Mesendoderm (in vitro differentiated cells): Measurements from ENCODE around the gene SLC35A5.
A peak's percentile ranks its signal among the peaks of the same experiment; 100 is the strongest.

Experiments
- DNase-seq: peaks from one replicate; pipeline ENCODE4 v3.0.0; 2013
- H2AK5ac ChIP-seq: 2 replicates; pipeline ENCODE4 v1.6.1; 2013; ENCODE audit warnings: low read length, inconsistent platforms
- H2BK120ac ChIP-seq: 2 replicates; pipeline ENCODE4 v1.6.1; 2013; ENCODE audit warnings: low read depth, mild to moderate bottlenecking, low read length, moderate library complexity, mixed read lengths
- H2BK15ac ChIP-seq: replicated peaks from 2 replicates; pipeline ENCODE4 v1.6.1; 2013; ENCODE audit warnings: low read depth, mild to moderate bottlenecking, moderate library complexity
- H2BK5ac ChIP-seq: 2 replicates; pipeline ENCODE4 v1.6.1; 2013; ENCODE audit warnings: low read length, inconsistent platforms
- H3K18ac ChIP-seq: 2 replicates; pipeline ENCODE4 v1.6.1; 2013; ENCODE audit warnings: mild to moderate bottlenecking, low read length, mixed read lengths
- H3K23ac ChIP-seq: one replicate; pipeline ENCODE4 v1.6.1; 2013; ENCODE audit warnings: low read length
- H3K27ac ChIP-seq: 2 replicates; pipeline ENCODE4 v1.5.1; 2013; ENCODE audit warnings: low read depth, mild to moderate bottlenecking, inconsistent platforms, low read length, moderate library complexity
- H3K27me3 ChIP-seq: 2 replicates; pipeline ENCODE4 v1.6.1; 2013; ENCODE audit warnings: low read length, control low read depth, mild to moderate bottlenecking, inconsistent platforms; ENCODE audit not compliant: insufficient read depth, poor library complexity
- H3K36me3 ChIP-seq: 2 replicates; pipeline ENCODE4 v1.6.1; 2013; ENCODE audit warnings: low read length, inconsistent platforms; ENCODE audit not compliant: control insufficient read depth, insufficient read depth
- H3K4ac ChIP-seq: one replicate; pipeline ENCODE4 v1.6.1; 2013; ENCODE audit warnings: low read depth, mild to moderate bottlenecking, low read length, moderate library complexity
- H3K4me1 ChIP-seq: 2 replicates; pipeline ENCODE4 v1.6.1; 2013; ENCODE audit warnings: low read depth, low read length, inconsistent platforms; ENCODE audit not compliant: control insufficient read depth
- H3K4me2 ChIP-seq: 2 replicates; pipeline ENCODE4 v1.6.1; 2013; ENCODE audit warnings: low read length
- H3K4me3 ChIP-seq: 2 replicates; pipeline ENCODE4 v1.5.1; 2013; ENCODE audit warnings: mild to moderate bottlenecking, low read length
- H3K56ac ChIP-seq: one replicate; pipeline ENCODE4 v1.6.1; 2013; ENCODE audit warnings: low read length
- H3K79me1 ChIP-seq: 2 replicates; pipeline ENCODE4 v1.6.1; 2013; ENCODE audit warnings: low read length, inconsistent platforms
- H3K79me2 ChIP-seq: 2 replicates; pipeline ENCODE4 v1.6.1; 2013; ENCODE audit warnings: mild to moderate bottlenecking, low read length; ENCODE audit not compliant: control insufficient read depth, insufficient read depth
- H3K9ac ChIP-seq: 2 replicates; pipeline ENCODE4 v1.6.1; 2013; ENCODE audit warnings: low read length, inconsistent platforms
- H4K5ac ChIP-seq: one replicate; pipeline ENCODE4 v1.6.1; 2013; ENCODE audit warnings: low read length
- H4K8ac ChIP-seq: one replicate; pipeline ENCODE4 v1.6.1; 2013; ENCODE audit warnings: low read depth, mild to moderate bottlenecking, control low read depth, low read length, moderate library complexity
- WGBS: extraction: QIAGEN DNeasy Blood & Tissue Kit; methylation state at CpG from one replicate; pipeline ENCODE4 v1.1.7; 2013; ENCODE audit warnings: low lambda C conversion rate, missing lambda C conversion rate; ENCODE audit not compliant: insufficient coverage; ENCODE audit errors: extremely low coverage; 5-methylcytosine and 5-hydroxymethylcytosine counted together

Gene SLC35A5

GRCh38 chr3:112550859-112551258 is 11.0 kb upstream of the SLC35A5 start:
- Histone ChIP-seq H3K27ac (no peak overlapping the region), H2AK5ac (no peak overlapping the region), H3K27me3 (no peaks in the 10 kb centered on the region), H3K23ac (no peak overlapping the region), H3K18ac (no peak overlapping the region), H3K79me1 (no peaks in the 10 kb centered on the region), H3K79me2 (peaks cover 1% of the 10 kb centered on the region), H2BK120ac (no peak overlapping the region), H3K4me1 (no peaks in the 10 kb centered on the region), H2BK5ac (no peak overlapping the region), H2BK15ac (no peak overlapping the region), H4K8ac (no peak overlapping the region), H4K5ac (no peak overlapping the region), H3K4ac (no peak overlapping the region), H3K56ac (no peak overlapping the region), H3K9ac (no peak overlapping the region), H3K4me2 (no peak overlapping the region), H3K4me3 (no peak overlapping the region), H3K36me3 (no peaks in the 10 kb centered on the region)
- DNase-seq = peak; percentile 75
- WGBS = no CpG with 5 or more reads among the region's 1 CpG

GRCh38 chr3:112555535-112556170 is 6.2 kb upstream of the SLC35A5 start:
- no CpG with 5 or more reads among the region's 1 CpG for WGBS
- no peak overlapping the region for H3K18ac ChIP-seq
- H2AK5ac ChIP-seq = no peak overlapping the region
- H2BK5ac ChIP-seq = no peak overlapping the region
- H3K23ac ChIP-seq = no peak overlapping the region
- H3K79me1 ChIP-seq = no peaks in the 10 kb centered on the region
- no peak for DNase-seq
- no peak overlapping the region for H3K56ac ChIP-seq
- H4K8ac ChIP-seq = no peak overlapping the region
- no peak overlapping the region for H3K4ac ChIP-seq
- H3K27ac ChIP-seq = no peak overlapping the region
- H2BK15ac ChIP-seq = no peak overlapping the region
- no peak overlapping the region for H3K9ac ChIP-seq
- no peak overlapping the region for H3K4me2 ChIP-seq
- H3K27me3 ChIP-seq = no peaks in the 10 kb centered on the region
- H2BK120ac ChIP-seq = no peak overlapping the region
- no peak overlapping the region for H3K4me3 ChIP-seq
- no peaks in the 10 kb centered on the region for H3K36me3 ChIP-seq
- no peak overlapping the region for H4K5ac ChIP-seq
- H3K79me2 ChIP-seq = peaks cover 4% of the 10 kb centered on the region
- no peaks in the 10 kb centered on the region for H3K4me1 ChIP-seq

GRCh38 chr3:112557976-112558375 is 3.9 kb upstream of the SLC35A5 start:
- Histone ChIP-seq H2BK120ac (no peak overlapping the region), H3K27ac (no peak overlapping the region), H3K23ac (no peak overlapping the region), H2BK5ac (no peak overlapping the region), H3K36me3 (no peaks in the 10 kb centered on the region), H3K27me3 (no peaks in the 10 kb centered on the region), H3K4me3 (no peak overlapping the region), H3K18ac (no peak overlapping the region), H3K9ac (no peak overlapping the region), H3K79me1 (no peaks in the 10 kb centered on the region), H3K4me2 (no peak overlapping the region), H3K4ac (no peak overlapping the region), H2BK15ac (no peak overlapping the region), H4K5ac (no peak overlapping the region), H3K4me1 (no peaks in the 10 kb centered on the region), H2AK5ac (no peak overlapping the region), H3K79me2 (peaks cover 6% of the 10 kb centered on the region), H3K56ac (no peak overlapping the region), H4K8ac (no peak overlapping the region)
- no CpG with 5 or more reads among the region's 1 CpG for WGBS
- DNase-seq = no peak

GRCh38 chr3:112560307-112560706 is 1.5 kb upstream of the SLC35A5 start:
- H3K36me3 ChIP-seq = no peaks in the 10 kb centered on the region

GRCh38 chr3:112560721-112561483 is 943 bp upstream of the SLC35A5 start:
- Histone ChIP-seq H2BK5ac (no peak overlapping the region), H3K23ac (no peak overlapping the region), H3K4me3 (peak overlapping the region; percentile 96), H3K18ac (no peak overlapping the region), H2AK5ac (no peak overlapping the region), H3K36me3 (no peaks in the 10 kb centered on the region), H3K4ac (no peak overlapping the region), H3K27ac (peak overlapping the region; percentile 19), H3K79me2 (peaks cover 4% of the 10 kb centered on the region), H3K56ac (peak overlapping the region; percentile 97), H2BK120ac (no peak overlapping the region), H3K9ac (peak overlapping the region; percentile 88), H2BK15ac (no peak overlapping the region), H3K27me3 (no peaks in the 10 kb centered on the region), H3K79me1 (no peaks in the 10 kb centered on the region), H4K5ac (no peak overlapping the region), H3K4me1 (no peaks in the 10 kb centered on the region), H3K4me2 (peak overlapping the region; percentile 96), H4K8ac (no peak overlapping the region)
- peak; percentile 95 for DNase-seq
- WGBS = no CpG with 5 or more reads among the region's 29 CpGs

More at GRCh38 chr3:112560307-112560706, 1.5 kb upstream of the SLC35A5 start:
- DNase-seq = no peak
- H3K4me3 ChIP-seq = no peak overlapping the region
- no peak overlapping the region for H3K9ac ChIP-seq
- no peak overlapping the region for H3K4ac ChIP-seq
- no peak overlapping the region for H2BK5ac ChIP-seq
- no peak overlapping the region for H2AK5ac ChIP-seq
- H3K23ac ChIP-seq = no peak overlapping the region
- no peaks in the 10 kb centered on the region for H3K79me1 ChIP-seq
- H3K56ac ChIP-seq = no peak overlapping the region
- no peak overlapping the region for H4K5ac ChIP-seq
- H3K4me2 ChIP-seq = no peak overlapping the region
- no peak overlapping the region for H2BK120ac ChIP-seq
- WGBS = no CpG with 5 or more reads among the region's 2 CpGs
- no peak overlapping the region for H3K18ac ChIP-seq
- H3K27ac ChIP-seq = no peak overlapping the region
- H2BK15ac ChIP-seq = no peak overlapping the region
- H4K8ac ChIP-seq = no peak overlapping the region
- H3K27me3 ChIP-seq = no peaks in the 10 kb centered on the region
- no peaks in the 10 kb centered on the region for H3K4me1 ChIP-seq
- H3K79me2 ChIP-seq = peaks cover 4% of the 10 kb centered on the region
